Stimulated activated CD8-positive, alpha-beta memory T cell treated with anti-CD3 and anti-CD28 coated beads, Interleukin-15, amount 100 ng/mL, for 24 hours (primary cell): ENCODE results near the gene TRPM1.

Experiments
- DNase-seq: peaks from one replicate; pipeline ENCODE4 v3.0.0-alpha.2; 2020; ENCODE audit warnings: low read depth

The TRPM1 gene

GRCh38 chr15:31016446-31016915 lies 85.0 kb downstream of the TRPM1 start:
- no peak for DNase-seq

DNA sequence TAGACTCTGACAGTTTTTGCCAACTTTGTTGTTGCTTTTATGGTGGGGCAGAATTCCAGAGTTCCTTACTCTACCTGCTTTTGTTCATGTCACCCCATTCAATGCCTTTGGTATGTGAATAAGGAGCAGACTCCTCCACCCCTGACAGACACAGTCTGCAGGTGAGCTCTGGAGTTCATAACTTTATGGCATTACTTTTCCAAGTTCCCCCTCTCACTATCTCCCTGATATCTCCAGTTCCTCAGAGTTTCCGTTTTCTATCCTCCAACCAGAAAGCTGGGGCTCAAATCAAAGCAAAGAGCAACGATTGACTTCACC lies 87.0 kb downstream of the TRPM1 start:
- no peak for DNase-seq

- DNase-seq = no peak
Observed at GRCh38 chr15:31013863-31014607, 87.5 kb downstream of the TRPM1 start.

- no peak for DNase-seq
Observed at GRCh38 chr15:31012455-31012854, 89.1 kb downstream of the TRPM1 start.

GRCh38 chr15:31010036-31010435 lies 91.5 kb downstream of the TRPM1 start:
- DNase-seq = no peak

GRCh38 chr15:31005660-31006059 lies 95.9 kb downstream of the TRPM1 start:
- no peak for DNase-seq

- no peak for DNase-seq
Observed at GRCh38 chr15:31004220-31004733, 97.2 kb downstream of the TRPM1 start.

DNA sequence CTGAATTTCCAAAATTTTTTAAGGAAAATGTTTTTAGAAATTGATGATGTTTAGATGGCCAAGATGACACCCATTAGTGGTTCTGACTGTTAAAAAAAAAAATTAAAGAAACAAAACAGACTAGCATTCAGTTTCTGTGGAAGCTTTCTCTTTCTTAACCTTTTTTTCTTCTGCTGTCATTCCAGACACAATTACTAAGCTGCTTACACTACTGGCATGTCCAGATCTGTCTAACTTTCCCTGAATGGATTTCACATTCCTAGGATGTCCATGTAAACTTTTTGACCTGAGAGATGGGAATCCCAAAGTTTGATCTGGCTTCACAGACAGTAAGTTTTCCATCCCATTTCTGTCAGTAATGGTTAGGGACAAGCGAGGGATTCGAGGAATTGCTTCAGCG lies 99.8 kb downstream of the TRPM1 start:
- DNase-seq = no peak

GRCh38 chr15:30999729-31000128 lies 101.8 kb downstream of the TRPM1 start:
- no peak for DNase-seq

DNA sequence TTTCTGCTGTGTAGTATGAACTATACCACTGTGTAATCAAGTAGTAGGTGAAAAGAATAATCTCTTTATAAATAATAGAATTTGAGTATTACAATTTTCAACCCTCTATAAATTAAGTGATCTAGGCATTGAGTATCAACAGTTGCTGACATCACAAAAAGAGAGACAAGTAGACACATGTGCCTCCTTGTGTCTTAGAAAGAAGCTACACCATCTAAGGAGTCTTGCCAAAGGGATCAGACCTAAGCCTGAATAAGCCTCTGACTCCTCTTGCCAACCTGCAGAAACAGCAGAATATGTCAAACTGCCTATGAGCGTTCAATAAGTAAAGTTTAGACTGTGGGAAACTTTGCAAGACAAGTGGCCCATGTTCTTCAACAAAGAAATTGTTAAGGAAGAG lies 104.3 kb downstream of the TRPM1 start:
- no peak for DNase-seq

- DNase-seq = no peak
Observed at GRCh38 chr15:30992249-30992864, 109.2 kb downstream of the TRPM1 start.

- DNase-seq = peak; percentile 52
Observed at GRCh38 chr15:30991255-30992235, 110.0 kb downstream of the TRPM1 start, which contains the start of gene MTMR10. Gene MTMR10, minus strand, starts transcription at chr15:30991628. Its CDS starts 122 bp downstream, at chr15:30991506.

GRCh38 chr15:30990446-30991254 lies 110.9 kb downstream of the TRPM1 start:
- no peak for DNase-seq

DNA sequence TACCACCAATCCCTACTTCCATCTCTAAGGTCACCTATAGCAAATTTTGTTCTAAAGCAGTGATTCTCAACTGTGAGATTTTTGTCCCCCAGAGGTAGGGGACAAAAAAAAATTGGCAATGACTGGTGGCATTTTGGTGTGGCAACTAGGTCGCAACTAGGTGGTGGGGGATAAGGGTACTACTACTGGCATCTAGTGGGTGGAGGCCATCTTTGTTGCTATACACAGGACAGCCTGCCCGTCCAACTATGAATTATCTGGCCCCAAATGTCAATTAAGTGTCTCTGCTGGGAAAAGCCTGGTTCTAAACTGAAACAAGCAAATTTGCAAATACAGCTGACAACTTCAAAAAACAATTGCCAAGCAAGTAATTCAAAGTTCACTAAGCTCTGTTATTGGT lies 111.5 kb downstream of the TRPM1 start:
- DNase-seq = no peak

- DNase-seq = no peak
Observed at GRCh38 chr15:30985081-30985531, 116.4 kb downstream of the TRPM1 start.

DNA sequence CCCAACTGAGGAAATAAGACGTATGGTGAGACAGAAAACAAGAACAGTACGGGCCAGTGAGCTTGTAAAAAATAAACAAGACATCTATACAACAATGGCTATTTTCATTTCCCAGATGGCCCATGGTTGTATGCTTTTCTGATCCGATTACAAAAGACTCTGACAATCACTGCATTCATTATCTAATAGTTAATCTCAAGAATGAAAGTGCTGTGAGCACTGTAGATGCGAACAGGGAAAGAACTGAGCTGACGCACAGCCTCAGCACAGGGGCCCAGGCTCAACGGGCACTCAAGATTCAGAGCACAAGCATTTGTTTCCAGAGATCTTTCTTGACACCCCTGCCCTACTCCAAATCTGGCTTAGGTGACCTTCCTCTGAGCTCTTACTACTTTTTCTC lies 117.0 kb downstream of the TRPM1 start:
- no peak for DNase-seq

DNA sequence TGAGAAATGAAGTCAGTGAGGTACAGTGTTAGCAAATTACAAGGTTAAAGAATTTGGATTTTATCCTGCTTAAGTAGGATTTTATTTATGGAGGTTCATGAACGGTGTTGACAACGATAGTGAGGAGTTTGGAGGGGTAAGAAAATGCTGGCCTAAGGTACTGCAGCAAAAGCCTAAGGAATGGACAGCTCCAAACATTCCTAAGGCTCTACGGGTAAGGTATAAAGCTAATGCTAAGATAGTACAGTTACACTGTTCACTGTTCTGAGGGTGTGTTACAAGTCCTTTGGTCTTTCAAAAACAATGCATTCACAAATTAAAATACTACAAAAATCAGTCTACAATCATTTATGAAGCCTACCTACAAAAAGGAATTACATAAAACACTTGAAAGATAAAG lies 117.4 kb downstream of the TRPM1 start:
- DNase-seq = no peak

- DNase-seq = no peak
Observed at GRCh38 chr15:30979457-30979856, 122.1 kb downstream of the TRPM1 start.

GRCh38 chr15:30978328-30978727 lies 123.2 kb downstream of the TRPM1 start:
- DNase-seq = no peak

GRCh38 chr15:30974112-30974511 lies 127.4 kb downstream of the TRPM1 start:
- DNase-seq = no peak

- DNase-seq = no peak
Observed at GRCh38 chr15:30973379-30973778, 128.1 kb downstream of the TRPM1 start.
